Adipocyte (in vitro differentiated cells): ENCODE results near the gene MACROD2.
"Not testable (repeated sequence)": the region's sequence is repeated elsewhere in the genome, so short reads cannot be mapped to it uniquely, and the experiment has no call there.

Experiments used
- DNase-seq: peaks from one replicate; pipeline ENCODE4 v3.0.0-alpha.2; 2015; ENCODE audit warnings: low read depth
- H3K27me3 ChIP-seq: replicated peaks from 2 replicates; pipeline ENCODE4 v1.7.0; 2013; ENCODE audit warnings: mild to moderate bottlenecking, low read length, moderate library complexity; ENCODE audit not compliant: control insufficient read depth, insufficient read depth
- H3K36me3 ChIP-seq: 2 replicates; pipeline ENCODE4 v1.7.0; 2013; ENCODE audit warnings: low read length, mild to moderate bottlenecking, moderate library complexity; ENCODE audit not compliant: control insufficient read depth, insufficient read depth, severe bottlenecking
- H3K4me1 ChIP-seq: 2 replicates; pipeline ENCODE4 v1.7.0; 2013; ENCODE audit warnings: mild to moderate bottlenecking, low read length, moderate library complexity; ENCODE audit not compliant: control insufficient read depth, insufficient read depth
- H3K4me3 ChIP-seq: 2 replicates; pipeline ENCODE4 v1.7.0; 2013; ENCODE audit warnings: mild to moderate bottlenecking, low read length, moderate library complexity
- H3K9ac ChIP-seq: 2 replicates; pipeline ENCODE4 v1.7.0; 2013; ENCODE audit warnings: mild to moderate bottlenecking, low read length, moderate library complexity
- H3K9me3 ChIP-seq: 2 replicates; pipeline ENCODE4 v1.7.0; 2013; ENCODE audit warnings: mild to moderate bottlenecking, low read length, moderate library complexity; ENCODE audit not compliant: control insufficient read depth

Gene MACROD2

GRCh38 chr20:14966203-14966602 is 970.9 kb downstream of the MACROD2 start:
- DNase-seq: no peak
- no peaks in the 10 kb centered on the region for H3K27me3 ChIP-seq
- no peaks in the 10 kb centered on the region for H3K36me3 ChIP-seq
- H3K4me1 ChIP-seq: no peaks in the 10 kb centered on the region
- no peak overlapping the region for H3K9ac ChIP-seq
- no peaks in the 10 kb centered on the region for H3K9me3 ChIP-seq
- H3K4me3 ChIP-seq: no peak overlapping the region

- no peaks in the 10 kb centered on the region for H3K36me3 ChIP-seq
- H3K9ac ChIP-seq: no peak overlapping the region
- H3K27me3 ChIP-seq: no peaks in the 10 kb centered on the region
- no peaks in the 10 kb centered on the region for H3K4me1 ChIP-seq
- no peak overlapping the region for H3K4me3 ChIP-seq
- DNase-seq: no peak
- no peaks in the 10 kb centered on the region for H3K9me3 ChIP-seq
Measured at GRCh38 chr20:14966808-14967207, 971.5 kb downstream of the MACROD2 start.

- no peaks in the 10 kb centered on the region for H3K36me3 ChIP-seq
- no peaks in the 10 kb centered on the region for H3K9me3 ChIP-seq
- no peaks in the 10 kb centered on the region for H3K4me1 ChIP-seq
- H3K9ac ChIP-seq: no peak overlapping the region
- no peak for DNase-seq
- H3K27me3 ChIP-seq: no peaks in the 10 kb centered on the region
- no peak overlapping the region for H3K4me3 ChIP-seq
Measured at GRCh38 chr20:14972256-14972655, 976.9 kb downstream of the MACROD2 start.

GRCh38 chr20:14972690-14973089 is 977.4 kb downstream of the MACROD2 start:
- Histone ChIP-seq H3K9me3 (no peaks in the 10 kb centered on the region), H3K4me3 (no peak overlapping the region), H3K36me3 (no peaks in the 10 kb centered on the region), H3K9ac (no peak overlapping the region), H3K27me3 (no peaks in the 10 kb centered on the region), H3K4me1 (no peaks in the 10 kb centered on the region)
- no peak for DNase-seq

GRCh38 chr20:14979453-14979986 is 984.2 kb downstream of the MACROD2 start:
- Histone ChIP-seq H3K9ac (no peak overlapping the region), H3K4me3 (no peak overlapping the region), H3K27me3 (no peaks in the 10 kb centered on the region), H3K9me3 (peaks cover 5% of the 10 kb centered on the region), H3K36me3 (no peaks in the 10 kb centered on the region), H3K4me1 (peaks cover 7% of the 10 kb centered on the region)
- DNase-seq: no peak

- H3K4me3 ChIP-seq, H3K27me3 ChIP-seq, H3K9ac ChIP-seq, DNase-seq, H3K36me3 ChIP-seq, H3K9me3 ChIP-seq, H3K4me1 ChIP-seq: not testable (repeated sequence)
Measured at GRCh38 chr20:14981486-14981885, 986.2 kb downstream of the MACROD2 start.

- DNase-seq, H3K36me3 ChIP-seq, H3K9ac ChIP-seq, H3K4me1 ChIP-seq, H3K9me3 ChIP-seq, H3K4me3 ChIP-seq, H3K27me3 ChIP-seq: not testable (repeated sequence)
Measured at GRCh38 chr20:14982324-14982723, 987.0 kb downstream of the MACROD2 start.

- H3K4me3 ChIP-seq: no peak overlapping the region
- DNase-seq: no peak
- no peak overlapping the region for H3K9ac ChIP-seq
- no peaks in the 10 kb centered on the region for H3K27me3 ChIP-seq
- peaks cover 5% of the 10 kb centered on the region for H3K9me3 ChIP-seq
- no peaks in the 10 kb centered on the region for H3K36me3 ChIP-seq
- H3K4me1 ChIP-seq: peaks cover 6% of the 10 kb centered on the region
Measured at GRCh38 chr20:14984305-14984704, 989.0 kb downstream of the MACROD2 start.

- Histone ChIP-seq H3K4me3 (no peak overlapping the region), H3K27me3 (no peaks in the 10 kb centered on the region), H3K4me1 (no peaks in the 10 kb centered on the region), H3K36me3 (no peaks in the 10 kb centered on the region), H3K9ac (no peak overlapping the region), H3K9me3 (peaks cover 5% of the 10 kb centered on the region)
- DNase-seq: peak; percentile 28
Measured at GRCh38 chr20:14984768-14985622, 989.7 kb downstream of the MACROD2 start.

GRCh38 chr20:14986026-14986655 is 990.8 kb downstream of the MACROD2 start:
- no peak overlapping the region for H3K9ac ChIP-seq
- H3K4me3 ChIP-seq: no peak overlapping the region
- peaks cover 5% of the 10 kb centered on the region for H3K9me3 ChIP-seq
- no peaks in the 10 kb centered on the region for H3K36me3 ChIP-seq
- H3K27me3 ChIP-seq: no peaks in the 10 kb centered on the region
- DNase-seq: no peak
- no peaks in the 10 kb centered on the region for H3K4me1 ChIP-seq

GRCh38 chr20:14986656-14987055 is 991.3 kb downstream of the MACROD2 start:
- Histone ChIP-seq H3K9me3 (peaks cover 5% of the 10 kb centered on the region), H3K27me3 (no peaks in the 10 kb centered on the region), H3K4me3 (no peak overlapping the region), H3K36me3 (no peaks in the 10 kb centered on the region), H3K9ac (no peak overlapping the region), H3K4me1 (peaks cover 4% of the 10 kb centered on the region)
- no peak for DNase-seq
